ENCODE data around the gene ITPA.
A peak's percentile ranks its signal among the peaks of the same experiment; 100 is the strongest.

The ITPA gene

DNA sequence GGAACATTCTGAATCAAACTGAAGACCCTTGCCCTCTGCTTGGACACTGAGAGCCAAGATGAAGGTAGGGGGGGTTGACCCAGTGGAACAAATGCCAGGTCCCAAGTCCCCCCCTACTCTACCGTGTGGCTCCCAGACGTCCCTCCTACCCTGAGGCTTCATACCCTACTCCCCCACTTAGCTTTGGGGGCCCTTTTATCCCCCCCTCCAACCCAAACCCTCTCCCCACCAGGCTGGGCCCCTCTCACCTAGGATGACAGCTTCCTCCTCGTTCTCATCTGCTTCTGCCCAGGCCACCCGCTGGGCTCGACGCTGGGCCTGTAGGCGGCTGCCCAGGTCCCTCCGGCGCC lies 6.4 kb upstream of the ITPA start:
- no peak for DNase-seq

DNA sequence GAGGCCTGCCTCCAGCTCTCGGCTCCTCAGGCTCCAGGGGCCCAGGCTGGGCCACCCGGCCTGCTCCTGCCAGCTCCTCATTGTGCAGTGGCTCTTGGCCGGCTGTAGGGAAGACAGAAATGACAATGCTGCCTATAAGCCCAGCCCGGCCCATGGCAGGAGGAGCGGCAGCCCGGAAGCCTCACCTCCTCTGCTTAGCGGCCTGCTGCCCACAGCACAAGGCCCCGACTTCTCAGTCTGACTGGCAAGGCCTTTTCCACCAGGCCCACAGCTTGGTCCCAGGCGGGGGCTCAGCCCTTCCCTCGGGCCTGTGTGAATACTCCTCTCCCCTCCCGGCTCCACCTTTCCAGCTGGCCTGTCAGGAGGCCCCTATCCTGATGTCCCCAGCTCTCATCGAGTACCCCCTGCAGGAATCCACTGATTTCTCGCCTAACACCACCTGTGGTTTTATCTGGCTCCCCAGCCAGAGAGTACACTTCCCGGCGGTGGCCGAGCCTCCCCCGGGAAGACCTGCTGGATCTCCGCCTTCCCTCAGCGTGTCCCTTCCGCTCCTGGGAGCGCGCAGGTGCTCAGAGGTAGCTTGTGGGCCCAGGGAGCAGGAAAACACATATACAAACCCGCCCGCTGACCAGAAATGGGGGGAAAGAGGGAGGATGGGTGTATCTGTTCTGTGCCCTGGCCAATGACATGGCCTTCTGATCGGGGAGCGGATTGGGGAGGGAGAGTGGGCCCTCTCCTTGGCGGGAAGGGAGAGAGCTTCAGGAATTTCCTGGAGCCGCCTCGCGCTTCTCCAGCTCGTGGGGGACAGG lies 5.8 kb upstream of the ITPA start:
- peak in 2 of 3 donors; percentile 8 to 28 for DNase-seq

DNA sequence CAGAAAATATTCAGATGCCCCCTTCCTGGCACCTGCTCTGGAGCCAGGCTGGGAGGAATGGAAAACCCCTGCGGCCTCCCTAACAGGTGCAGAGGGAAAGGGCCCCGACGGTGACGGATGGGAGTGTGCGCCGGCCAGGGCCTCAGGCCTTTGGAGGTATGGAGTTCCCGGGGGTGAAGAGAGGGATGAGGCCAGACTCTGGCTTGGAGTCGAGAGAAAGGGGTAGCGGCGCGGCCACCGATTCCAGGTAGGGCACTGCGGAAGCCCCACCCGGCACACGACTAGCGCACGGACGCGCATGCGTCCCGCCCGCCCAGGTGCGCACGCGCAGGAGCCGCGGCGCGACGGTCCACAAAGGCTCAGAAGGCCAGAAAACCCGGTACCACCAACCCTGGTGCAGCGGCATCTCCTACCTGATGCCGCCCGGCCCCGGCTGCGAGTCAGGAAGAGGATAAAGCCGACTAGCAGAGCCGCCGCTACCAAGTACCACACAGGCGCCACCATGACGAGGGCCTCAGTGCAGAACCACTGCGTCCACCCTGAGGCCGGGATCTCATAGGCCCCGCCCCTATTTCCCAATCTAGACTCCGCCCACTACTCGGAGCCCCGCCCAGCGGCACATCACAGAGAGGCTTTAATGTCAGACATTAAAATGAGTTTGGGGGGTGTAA lies 5.0 kb upstream of the ITPA start, which contains the start of gene DDRGK1:
Gene DDRGK1 (minus strand): TSS at position 559 of the 671 bp plus-strand sequence. CDS start 55 bp downstream, at position 504.
- peak; percentile 91 to 94 (median 93) for DNase-seq

DNA sequence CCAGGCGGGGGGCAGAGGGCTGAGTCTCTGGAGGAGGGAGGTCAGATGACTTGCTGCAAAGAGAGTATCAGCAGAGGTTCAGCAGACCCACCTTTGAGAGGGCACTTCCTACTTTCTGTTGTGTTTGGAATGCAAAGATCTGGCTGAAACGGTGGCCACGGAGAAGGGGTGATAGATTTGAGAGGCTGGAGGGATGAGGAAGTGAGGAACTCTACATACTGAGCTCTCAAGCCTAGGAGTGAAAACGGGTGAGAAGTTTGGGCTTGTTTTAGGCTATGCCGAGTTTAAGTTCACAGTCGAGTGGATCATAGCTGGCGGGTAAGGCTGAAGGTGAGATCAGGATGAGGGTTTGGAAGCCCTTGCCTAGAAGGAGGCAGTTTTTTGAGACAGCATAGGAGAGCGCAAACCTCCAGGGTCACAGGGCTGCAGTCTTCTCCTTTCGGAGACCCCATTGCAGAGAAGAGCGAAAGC lies 477 bp upstream of the ITPA start:
- peak; percentile 22 to 39 (median 28) for DNase-seq

DNA sequence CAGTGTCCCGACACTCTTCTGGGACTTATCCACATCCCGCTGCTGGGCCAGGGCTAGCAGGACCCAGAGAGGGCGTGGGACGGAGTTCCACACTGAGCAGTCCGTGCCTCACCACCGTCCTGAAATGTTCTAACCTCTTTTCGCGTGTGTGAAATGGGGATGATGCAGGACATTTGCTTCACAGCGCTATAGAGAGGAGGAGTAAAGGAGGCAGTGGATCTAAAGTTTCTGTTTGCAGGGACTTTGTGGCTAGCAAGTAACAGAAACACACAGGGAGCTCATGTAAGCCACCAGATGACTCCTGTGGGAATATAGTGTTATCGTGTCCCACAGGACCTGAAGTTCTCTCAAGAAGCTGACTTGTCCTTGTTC lies 634 bp downstream of the ITPA start:
- peak; percentile 38 to 58 (median 45) for DNase-seq

DNA sequence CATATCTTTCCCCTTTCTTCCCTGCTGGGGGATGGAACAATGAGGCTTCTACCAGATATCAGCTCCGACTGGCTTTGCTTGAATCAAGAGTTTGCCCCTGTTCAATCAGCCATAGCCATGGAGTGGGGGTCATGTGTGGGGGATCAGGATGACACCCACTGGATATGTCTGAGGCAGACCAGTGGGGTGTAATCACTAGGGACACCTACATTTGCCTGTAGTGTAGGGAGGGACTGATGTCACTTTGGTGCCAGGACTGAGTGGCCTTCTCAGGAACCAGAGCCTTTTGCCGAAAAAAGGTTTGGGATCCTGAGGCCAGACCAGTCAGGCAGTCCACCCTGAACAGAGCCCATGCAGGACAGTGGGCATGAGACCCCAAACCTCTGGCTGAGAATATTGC lies 1.0 kb downstream of the ITPA start:
- no peak for DNase-seq

DNA sequence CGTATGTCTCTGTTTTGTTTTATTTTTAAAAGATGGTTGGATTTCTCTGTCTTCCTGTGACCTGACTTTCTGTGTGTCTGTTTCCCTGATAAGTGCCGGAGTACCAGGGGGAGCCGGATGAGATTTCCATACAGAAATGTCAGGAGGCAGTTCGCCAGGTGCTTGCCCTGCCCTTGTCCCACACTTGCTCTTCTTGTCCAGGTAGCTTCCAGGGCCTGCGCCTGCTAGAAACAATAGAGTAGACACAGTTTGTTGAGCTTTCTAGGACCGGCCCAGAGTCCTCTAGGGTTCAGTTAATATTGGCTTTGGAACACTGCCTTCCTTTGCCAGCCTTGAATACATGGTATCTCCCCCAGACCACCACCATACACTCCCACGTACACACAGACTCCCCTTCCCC lies 3.9 kb downstream of the ITPA start:
- no peak for DNase-seq

DNA sequence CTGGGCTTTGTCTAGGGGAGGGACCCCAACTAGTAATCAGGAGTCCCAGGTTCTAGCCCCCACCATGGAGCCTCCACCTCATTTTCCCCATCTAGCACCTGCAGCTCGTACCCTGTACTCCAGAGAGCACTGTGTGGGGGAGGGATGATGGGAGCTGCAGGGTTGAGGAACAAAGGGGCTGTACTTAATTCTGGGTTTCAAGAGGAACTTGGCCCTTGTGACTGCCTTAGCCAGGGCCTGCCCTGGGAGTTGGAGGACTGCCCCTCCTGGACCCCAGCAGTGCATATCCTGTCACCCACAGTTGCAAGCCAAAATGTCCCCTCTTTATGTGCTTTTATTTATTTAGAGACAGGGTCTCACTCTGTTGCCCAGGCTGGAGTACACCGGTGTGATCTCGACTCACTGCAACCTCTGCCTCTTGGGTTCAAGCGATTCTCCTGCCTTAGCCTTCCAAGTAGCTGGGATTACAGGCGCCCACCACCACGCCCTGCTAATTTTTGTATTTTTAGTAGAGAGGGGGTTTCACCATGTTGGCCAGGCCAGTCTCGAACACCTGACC lies 6.1 kb downstream of the ITPA start:
- peak in 2 of 3 donors; percentile 21 to 27 for DNase-seq

DNA sequence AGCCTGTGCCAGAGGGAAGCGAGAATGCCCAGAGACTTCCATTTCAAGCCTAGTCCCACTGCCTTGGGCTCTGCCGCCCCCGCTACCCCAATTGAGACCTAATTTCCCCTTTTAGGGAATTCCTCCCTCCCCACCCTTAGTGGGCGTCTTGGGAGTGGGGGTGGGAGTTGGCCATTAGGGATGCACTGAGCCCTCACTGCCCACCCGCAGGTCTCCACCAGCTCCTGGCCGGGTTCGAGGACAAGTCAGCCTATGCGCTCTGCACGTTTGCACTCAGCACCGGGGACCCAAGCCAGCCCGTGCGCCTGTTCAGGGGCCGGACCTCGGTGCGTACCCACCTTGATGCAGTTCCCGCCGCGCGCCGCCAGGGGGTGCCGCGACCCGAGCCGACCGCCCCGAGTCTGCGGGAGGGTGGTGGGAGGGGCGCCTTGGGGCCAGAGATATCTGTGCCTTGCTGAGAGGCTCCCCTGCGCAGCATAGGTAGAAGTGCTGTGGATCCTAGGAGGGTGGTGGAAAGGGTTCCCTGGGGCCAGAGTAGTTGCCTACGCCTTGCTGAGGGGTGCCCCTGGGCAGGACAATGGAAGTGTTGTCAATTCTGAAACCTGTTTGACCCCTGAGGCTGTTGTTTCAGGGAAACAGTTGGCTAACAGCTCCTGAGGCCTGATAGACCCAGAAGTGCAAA lies 9.2 kb downstream of the ITPA start:
- DNase-seq, result peak; percentile 61 to 80 (median 71)

DNA sequence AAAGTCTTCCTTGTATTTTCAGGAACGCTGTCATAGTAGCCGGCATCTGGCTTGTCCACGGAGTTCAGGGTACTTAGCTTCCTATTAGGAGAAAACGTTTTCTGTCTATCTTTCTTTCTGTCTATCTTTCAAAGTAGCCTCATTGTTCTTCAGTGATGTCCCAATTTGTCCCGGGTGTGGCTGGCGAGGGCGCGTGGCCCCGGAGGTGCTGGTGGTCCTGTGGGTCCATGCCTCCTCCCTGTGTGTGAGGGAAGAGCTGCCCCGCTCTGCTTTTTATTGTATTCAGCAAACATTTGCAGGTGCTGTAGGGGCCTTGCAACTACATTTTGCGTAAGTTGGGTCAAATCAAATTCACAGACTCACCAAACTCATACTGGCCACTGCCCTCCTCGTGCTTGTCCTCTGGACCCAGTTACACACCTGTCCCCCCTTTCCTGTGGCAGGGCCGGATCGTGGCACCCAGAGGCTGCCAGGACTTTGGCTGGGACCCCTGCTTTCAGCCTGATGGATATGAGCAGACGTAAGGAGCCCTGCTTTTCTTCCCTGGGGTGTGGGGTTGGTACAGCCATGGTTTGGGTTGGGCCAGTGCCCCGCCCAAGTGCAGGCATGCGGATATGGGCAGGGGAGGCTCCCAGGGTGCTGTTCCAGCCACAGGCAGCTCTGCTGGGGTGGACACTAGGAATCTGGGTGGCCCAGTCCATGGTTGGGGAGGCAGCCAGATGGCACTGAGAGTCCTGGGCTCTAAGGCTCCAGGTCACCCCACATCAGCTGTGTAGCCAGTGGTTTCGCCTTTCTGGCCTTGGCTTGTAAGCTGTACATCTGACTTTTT lies 12.3 kb downstream of the ITPA start:
- DNase-seq, result no peak

DNA sequence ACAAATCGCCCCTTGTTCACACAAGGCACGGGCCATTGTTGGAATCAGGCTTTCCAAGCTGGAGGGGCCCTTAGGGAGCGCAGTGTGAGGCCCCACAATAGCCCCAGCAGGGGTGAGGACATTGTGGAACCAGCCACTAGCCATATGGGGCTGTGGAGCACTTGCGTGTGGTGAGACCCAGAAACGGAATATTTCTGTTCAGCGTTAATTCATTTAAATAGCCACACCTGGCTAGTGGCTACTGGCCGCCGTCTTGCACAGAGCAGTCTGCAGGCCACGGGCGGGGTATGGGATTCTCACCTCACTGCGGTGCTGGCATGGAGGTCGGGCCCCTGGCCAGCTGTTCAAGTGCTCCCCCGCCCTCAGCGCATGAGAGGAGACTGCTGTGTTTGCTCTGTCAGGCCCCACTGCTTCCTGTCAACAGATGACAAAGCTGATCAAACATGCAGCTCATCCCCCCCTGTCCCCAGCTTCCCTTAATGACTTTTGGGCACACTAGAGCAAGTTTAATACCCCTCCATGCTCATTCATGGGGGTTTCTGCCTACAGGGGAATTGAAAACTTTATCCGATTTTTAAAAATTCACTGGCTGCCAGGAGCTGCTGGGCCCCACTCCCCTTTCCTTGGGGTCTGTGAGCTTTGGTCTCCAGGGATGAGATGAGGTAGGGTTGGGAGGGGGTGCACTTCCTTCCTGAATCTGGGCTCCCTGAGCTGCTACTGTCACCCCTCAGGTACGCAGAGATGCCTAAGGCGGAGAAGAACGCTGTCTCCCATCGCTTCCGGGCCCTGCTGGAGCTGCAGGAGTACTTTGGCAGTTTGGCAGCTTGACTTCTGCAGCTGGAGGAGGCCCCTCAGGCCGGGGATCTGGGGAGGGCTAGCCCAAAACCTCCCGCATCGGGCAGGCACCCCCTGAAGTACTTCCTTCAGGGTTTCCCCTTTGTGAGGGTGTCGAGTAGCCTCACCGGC lies 13.6 kb downstream of the ITPA start:
- no peak for DNase-seq

DNA sequence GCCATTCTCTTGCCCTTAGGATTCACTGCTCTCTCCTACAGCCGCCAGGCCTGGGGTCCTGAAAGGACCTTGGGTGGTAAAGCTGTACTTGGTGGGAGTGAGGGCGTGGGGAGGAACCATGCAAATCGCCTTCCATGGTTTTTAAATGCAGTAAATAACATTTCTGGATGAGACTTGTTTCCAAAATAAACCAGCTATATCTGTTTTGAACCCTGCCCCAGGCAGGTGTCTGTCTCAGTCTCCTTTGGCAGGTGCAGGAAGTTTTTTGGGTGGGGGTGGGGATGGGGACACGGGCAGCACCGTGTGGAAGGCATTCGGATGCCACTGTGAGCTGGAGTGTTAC lies 14.3 kb downstream of the ITPA start:
- no peak for DNase-seq

DNA sequence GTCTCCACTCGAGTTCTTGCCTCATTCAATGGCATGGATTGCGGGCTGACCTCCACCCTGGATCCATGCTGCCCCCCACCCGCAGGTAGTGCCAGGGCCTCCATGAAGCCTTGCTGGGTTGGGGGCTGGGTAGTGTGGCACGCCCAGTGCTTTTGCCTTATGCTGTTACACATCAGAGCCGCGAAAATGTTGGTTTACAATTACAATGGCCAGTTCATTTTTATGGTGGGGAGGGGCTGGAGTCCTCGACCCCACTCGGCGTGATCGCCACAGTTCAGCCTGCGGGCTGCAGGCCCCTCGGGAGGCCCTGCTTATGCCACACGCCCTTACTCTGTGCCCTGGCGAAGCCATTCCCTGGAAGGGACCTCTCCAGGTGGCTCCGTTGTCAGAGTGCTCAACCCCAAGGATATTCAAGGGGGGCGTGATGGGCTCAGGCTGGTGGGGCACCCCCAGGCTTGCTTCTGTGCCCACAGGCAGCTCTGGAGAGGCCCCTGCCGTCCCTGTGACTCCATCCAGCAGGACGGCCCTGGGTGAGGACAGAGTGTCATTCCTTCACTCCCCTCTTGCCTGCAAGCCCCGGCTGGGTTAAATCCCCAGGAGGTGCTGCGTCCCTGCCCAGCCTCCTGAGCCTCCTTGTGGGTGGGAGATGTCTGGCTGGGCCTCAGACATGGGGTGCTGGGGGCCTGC lies 14.8 kb downstream of the ITPA start:
- no peak for DNase-seq

DNA sequence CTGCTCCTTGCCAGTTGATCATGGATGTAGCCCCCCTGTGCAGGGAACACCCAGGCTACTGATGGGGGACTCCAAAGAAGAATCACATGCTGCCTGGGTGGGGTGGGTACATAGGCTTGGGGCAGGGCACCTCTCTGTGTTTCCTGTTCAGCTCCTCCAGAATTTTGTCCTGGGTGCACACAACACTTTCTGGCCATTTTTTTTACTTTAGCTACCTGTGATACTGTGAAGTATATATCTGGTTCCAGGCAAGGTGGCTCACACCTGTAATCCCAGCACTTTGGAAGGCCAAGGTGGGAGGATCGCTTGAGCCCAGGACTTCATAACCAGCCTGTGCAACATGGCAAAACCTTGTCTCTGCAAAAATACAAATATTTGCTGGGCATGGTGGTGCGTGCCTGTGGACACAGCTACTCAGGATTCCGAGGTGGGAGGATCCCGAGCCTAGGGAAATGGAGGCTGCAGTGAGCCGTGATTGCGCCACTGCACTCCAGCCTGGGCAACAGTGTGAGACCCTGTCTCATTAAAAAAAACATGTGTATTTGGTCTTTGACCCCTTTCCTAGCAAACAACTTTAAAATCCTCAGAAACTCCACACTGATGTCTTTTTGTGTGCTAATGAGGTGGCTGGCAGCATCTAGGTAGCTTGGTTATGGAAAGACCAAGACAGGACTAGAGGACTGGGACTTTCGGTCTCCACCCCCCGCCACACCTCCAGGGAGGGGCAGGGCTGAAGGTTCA lies 15.6 kb downstream of the ITPA start:
- DNase-seq, result no peak

DNA sequence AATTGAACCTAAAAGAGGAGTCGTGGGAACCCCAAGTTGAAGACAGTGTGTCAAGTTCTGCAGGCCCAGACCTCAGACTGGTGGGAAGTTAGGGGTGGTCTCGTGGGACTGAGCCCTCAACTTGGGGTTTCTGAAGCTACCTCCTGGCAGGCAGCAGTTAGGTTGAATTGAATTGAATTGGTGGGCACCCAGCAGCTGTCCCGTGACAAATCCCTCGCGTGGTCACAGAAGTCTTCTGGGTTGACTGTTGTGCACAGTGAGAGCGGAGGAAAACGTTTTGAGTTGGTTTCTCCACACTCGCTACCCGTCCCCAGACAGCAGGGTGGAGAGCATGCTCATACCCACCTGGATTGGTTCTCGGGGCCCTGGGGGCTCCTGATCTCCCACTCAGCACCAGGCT lies 16.8 kb downstream of the ITPA start:
- no peak for DNase-seq

DNA sequence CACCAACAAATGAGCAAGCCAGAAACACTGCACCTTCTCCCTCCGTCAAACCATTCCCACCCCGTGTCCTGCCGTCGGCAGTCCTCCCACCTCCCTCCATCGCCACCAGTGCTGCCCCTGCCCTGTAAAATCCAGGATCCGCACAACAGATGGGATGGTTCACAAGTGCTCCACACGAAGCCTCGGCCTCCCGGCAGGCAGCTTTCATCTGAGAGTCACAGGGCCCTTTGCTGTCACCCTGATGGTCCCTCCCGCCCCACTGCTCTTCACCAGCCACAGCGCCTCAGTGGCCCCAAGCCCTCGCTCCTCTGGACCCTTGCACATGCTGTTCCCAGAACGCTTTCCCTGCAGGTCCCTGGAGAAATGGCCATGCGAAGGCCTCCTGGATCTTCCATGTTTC lies 17.6 kb downstream of the ITPA start:
- no peak for DNase-seq

DNA sequence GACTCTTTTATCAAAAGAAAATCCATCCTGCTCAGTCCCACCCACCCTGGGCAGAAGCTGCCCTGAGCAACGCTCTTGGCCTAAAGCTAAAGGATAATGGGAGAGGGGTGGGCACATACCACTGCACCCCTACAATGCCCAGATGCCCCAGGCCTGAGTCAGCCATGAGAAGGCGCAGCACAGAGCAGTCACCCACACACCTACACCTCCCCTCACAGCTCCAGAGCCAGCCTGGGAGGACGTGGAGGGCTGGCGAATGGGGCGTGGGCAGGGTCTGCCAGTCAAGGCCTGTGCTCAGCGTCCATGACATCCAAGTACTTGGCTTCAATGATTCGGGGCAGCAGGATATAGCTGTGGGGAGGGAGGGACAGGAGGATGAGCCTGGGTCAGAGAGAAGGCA lies 18.2 kb downstream of the ITPA start:
- DNase-seq, result no peak

DNA sequence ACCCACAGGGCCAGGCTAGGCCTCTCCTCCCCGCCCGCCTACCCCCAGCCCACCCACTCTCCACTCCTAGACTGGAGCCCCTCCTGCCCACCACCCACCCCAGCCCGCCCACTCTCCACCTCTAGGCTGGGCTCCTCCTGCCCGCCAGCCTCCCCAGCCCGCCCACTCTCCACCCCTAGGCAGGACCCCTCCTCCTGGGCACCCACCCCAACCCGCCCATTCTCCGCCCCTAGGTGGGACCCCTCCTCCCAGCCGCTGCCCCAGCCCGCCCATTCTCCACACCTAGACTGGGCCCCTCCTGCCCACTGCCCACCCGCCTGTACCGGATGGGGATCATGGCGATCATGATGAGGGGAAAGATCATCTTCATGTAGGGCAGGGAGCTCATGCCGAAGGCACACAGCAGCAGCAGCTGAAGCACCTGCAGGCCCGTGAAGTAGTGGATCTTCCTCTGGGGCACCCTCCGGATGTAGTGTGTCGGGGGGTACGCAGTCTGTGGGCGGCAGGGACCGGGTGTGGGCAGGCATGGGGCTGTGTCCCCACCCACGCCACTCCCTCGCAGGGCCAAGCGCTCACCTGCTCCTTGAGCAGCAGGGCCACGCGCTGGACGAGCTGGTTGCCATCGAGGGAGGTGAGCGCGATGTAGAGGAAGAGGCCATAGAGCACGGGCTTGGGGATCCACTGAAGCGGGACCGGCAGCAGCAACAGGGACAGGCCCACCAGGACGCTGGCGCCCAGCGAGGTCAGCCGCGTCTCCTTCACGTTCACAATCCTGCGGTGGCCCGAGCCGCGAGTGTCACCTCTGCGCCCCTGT lies 18.8 kb downstream of the ITPA start:
- no peak for DNase-seq

DNA sequence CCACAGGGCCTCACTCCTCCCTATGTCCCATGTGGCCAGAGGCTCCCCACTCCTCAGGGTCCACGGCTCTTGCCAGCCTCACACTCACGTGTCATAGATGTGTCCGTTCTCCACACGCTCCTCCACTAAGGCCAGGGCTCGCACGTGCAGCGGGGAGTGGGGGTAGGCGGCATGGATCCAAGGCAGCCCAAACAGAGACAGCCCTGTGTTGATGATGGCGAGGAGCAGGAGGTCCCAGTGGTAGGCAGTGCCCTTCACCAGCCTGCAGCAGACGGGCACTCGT lies 19.4 kb downstream of the ITPA start:
- DNase-seq, result no peak
